ENCODE measurements around the gene SAMD11. TPM values are rescaled to one million over a fixed set of nuclear protein-coding genes. Genes with fewer than 3 reads are reported as not detected.

Gene SAMD11
- total and polyA plus RNA-seq, 8 donors, result 3.5 to 23.3 (median 4.6) TPM; not detected in 1

DNA sequence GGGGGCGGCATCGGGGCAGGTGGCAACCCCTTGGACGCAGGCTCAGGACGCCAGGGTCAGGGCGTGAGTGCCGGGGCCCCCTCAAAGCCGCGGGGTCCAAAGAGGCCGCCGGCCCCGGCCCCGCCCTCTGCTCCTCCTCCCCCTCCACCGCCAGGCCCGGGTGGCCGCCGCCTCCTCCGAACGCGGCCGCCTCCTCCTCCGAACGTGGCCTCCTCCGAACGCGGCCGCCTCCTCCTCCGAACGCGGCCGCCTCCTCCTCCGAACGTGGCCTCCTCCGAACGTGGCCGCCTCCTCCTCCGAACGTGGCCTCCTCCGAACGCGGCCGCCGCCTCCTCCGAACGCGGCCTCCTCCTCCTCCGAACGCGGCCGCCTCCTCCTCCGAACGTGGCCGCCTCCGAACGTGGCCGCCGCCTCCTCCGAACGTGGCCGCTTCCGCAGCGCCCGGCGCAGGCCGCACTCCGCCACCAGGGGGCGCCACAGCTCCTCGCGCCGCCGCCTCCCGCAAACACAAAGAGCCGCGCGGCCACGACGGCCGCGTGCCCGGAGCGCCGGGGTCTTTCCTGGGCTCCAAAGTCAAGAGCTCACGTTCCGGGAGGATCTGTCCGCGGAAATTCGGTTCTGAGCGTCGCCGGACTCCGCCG lies 19.3 kb upstream of the SAMD11 start:
- 0 to 6% (median 2%) methylated on average over 24 to 89 of the region's 91 CpGs for WGBS, 5 donors
- TF ChIP-seq EP300 (IDR thresholded peaks at IDR 0.05) (no peak), POLR2A (IDR thresholded peaks at IDR 0.05) (no peak), POLR2AphosphoS5 (IDR thresholded peaks at IDR 0.05) (peak in 2 of 3 donors; percentile 21 to 71)
- TF ChIP-seq, protein P1, sequence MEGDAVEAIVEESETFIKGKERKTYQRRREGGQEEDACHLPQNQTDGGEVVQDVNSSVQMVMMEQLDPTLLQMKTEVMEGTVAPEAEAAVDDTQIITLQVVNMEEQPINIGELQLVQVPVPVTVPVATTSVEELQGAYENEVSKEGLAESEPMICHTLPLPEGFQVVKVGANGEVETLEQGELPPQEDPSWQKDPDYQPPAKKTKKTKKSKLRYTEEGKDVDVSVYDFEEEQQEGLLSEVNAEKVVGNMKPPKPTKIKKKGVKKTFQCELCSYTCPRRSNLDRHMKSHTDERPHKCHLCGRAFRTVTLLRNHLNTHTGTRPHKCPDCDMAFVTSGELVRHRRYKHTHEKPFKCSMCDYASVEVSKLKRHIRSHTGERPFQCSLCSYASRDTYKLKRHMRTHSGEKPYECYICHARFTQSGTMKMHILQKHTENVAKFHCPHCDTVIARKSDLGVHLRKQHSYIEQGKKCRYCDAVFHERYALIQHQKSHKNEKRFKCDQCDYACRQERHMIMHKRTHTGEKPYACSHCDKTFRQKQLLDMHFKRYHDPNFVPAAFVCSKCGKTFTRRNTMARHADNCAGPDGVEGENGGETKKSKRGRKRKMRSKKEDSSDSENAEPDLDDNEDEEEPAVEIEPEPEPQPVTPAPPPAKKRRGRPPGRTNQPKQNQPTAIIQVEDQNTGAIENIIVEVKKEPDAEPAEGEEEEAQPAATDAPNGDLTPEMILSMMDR (IDR thresholded peaks at IDR 0.05), result peak in 5 of 7 experiments; percentile 30 to 99 (median 95)
- Histone ChIP-seq H3K4me3 (peak overlapping the region; percentile 31 to 55 (median 46)), H3K27me3 (peaks cover 0 to 45% (median 8%) of the 10 kb centered on the region in 3 donors), H3K27ac (peak overlapping the region in 3 of 5 donors; percentile 5 to 64 (median 26)), H3K9me3 (no peaks in the 10 kb centered on the region), H3K36me3 (no peaks in the 10 kb centered on the region), H3K4me1 (peaks cover 22 to 39% (median 30%) of the 10 kb centered on the region in 4 donors)
- intact Hi-C loops (cut with DNase I; ENCODE audit: low total_unique reads), result loop anchor here (5.0 kb wide), 1 partner anchor 38 kb away; no protein-coding TSS in a partner anchor
- DNase-seq, result peak; percentile 87 to 96

DNA sequence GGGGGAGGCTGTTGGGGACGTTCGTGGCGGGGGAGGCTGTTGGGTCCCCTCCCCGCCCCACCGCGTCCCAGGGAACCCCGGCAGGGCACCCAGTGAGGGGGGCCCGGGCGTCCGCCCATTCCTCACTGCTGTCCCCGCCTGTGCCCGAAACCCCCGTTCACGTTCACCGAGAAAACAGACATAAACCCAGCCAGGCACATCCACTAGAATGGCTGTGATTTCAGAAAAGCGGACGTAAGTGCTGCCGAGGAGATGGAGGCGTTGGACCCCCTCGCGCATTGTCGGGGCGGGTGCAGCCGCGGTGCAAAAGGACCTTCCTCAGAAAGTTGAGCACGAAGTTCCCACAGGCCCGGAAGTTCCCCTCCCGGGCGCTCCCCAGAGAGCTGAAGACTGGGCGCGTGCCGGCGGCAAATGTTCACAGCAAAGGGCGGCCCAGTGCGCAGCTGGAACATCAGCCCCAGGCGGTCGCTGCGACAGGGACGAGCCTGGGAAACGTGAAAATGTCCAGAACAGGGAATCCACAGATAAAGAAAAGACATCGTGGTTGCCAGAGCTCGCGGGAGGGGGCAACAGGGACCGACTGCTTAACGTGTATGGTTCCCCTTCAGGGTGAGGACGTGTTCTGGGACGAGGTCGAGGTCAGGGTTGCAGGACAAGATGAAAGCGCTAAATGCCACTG lies 18.5 kb upstream of the SAMD11 start:
- DNase-seq, result peak; percentile 35 to 83
- H3K27me3 ChIP-seq, result peaks cover 0 to 46% (median 14%) of the 10 kb centered on the region in 3 donors
- H3K4me1 ChIP-seq, result peaks cover 27 to 46% (median 36%) of the 10 kb centered on the region in 4 donors
- TF ChIP-seq EP300 (IDR thresholded peaks at IDR 0.05), result no peak
- TF ChIP-seq, protein P1 (IDR thresholded peaks at IDR 0.05), result no peak
- TF ChIP-seq POLR2A (IDR thresholded peaks at IDR 0.05), result no peak
- no peak for TF ChIP-seq POLR2AphosphoS5 (IDR thresholded peaks at IDR 0.05)
- no peaks in the 10 kb centered on the region for H3K36me3 ChIP-seq
- H3K4me3 ChIP-seq, result peak overlapping the region; percentile 31 to 55 (median 46)
- no peaks in the 10 kb centered on the region for H3K9me3 ChIP-seq
- H3K27ac ChIP-seq, result peak overlapping the region in 2 of 5 donors; percentile 26 to 64
- intact Hi-C loops (cut with DNase I; ENCODE audit: low total_unique reads), result no loop called here
- WGBS, 5 donors, result 8 to 18% (median 9%) methylated on average over 30 to 49 of the region's 49 CpGs

DNA sequence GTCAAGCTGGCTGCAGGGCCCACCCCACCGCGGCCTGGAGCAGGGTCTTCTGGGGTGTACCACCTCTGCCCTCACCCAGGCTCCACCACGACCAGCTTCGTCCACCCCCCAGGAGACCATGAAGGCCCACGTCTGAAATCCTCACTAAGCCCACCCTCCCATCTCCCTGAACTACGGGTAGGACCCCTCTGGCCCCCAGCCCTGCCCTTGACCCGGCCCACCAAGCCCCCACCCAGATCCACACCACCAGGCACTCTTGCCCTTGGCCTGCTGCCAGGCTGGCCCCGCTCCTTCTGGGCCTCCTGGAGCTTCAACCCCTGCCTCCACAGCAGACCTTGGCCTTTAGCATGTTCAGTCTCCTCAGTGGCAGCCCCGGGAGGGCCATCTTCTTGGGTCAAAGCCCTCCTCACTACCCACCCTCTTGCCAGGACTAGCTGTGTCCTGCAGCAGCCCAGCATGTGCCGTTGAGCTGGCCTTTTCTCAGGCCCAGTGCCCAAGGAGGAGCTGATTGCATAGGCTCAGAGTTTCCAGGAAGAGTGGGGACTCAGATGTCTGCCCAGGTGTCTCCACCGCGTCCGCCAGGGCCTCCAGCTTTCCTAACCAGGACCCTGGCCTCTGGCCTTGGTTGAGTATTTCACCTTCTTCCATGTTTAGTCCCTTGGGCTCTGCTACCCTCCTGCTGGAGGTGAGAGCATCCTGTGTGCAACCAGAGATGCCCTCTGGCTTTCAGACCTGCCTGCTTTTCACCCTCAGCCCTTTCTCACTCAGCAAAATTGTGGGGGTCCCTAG lies 17.7 kb upstream of the SAMD11 start:
- H3K36me3 ChIP-seq, result no peaks in the 10 kb centered on the region
- WGBS, 5 donors, result 53 to 63% (median 57%) methylated on average over 13 of the region's 13 CpGs
- intact Hi-C loops (cut with DNase I; ENCODE audit: low total_unique reads), result no loop called here
- H3K4me1 ChIP-seq, result peaks cover 34 to 54% (median 44%) of the 10 kb centered on the region in 4 donors
- TF ChIP-seq EP300 (IDR thresholded peaks at IDR 0.05), result no peak
- no peak for TF ChIP-seq POLR2AphosphoS5 (IDR thresholded peaks at IDR 0.05)
- no peak overlapping the region for H3K4me3 ChIP-seq
- H3K9me3 ChIP-seq, result no peaks in the 10 kb centered on the region
- DNase-seq, result peak; percentile 27 to 40
- H3K27ac ChIP-seq, result no peak overlapping the region
- H3K27me3 ChIP-seq, result peaks cover 0 to 54% (median 18%) of the 10 kb centered on the region in 3 donors

DNA sequence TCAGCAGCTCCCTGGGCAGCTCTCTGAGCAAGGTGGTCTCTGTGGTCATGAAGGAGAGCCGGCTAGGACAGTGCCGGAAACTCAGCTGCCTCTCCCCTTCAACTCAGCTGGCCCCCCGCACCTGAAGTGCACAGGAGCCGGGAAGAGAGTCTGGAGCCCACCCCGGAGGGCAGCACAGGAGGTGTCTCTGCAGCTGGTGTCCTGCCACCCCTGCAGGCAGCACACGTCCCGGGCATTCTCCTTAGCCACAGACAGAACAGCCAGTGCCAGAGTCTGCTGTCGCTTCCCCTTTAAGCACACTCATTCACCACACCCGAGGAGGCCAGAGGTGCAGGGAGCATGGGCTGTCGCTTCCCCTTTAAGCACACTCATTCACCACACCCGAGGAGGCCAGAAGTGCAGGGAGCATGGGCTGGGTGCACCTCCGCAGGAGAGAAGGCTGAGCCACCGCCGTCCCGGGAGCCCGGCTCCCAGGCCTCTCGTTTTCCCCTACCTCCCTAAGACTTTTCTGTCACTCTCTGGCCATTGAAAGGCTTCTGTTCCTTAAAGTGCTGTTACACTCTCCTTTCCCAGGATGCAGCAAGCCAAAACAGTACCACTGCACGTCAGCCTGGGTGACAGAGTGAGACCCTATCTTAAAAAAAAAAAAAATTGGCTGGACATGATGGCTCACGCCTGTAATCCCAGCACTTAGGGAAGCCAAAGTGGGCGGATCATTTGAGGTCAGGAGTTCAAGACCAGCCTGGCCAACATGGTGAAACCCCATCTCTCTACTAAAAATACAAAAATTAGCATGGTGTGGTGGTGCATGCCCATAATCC lies 16.9 kb upstream of the SAMD11 start:
- H3K27me3 ChIP-seq, result peaks cover 0 to 58% (median 18%) of the 10 kb centered on the region in 3 donors
- no peaks in the 10 kb centered on the region for H3K36me3 ChIP-seq
- no peaks in the 10 kb centered on the region for H3K9me3 ChIP-seq
- H3K4me3 ChIP-seq, result no peak overlapping the region
- peak; percentile 72 to 80 for DNase-seq
- TF ChIP-seq, protein P1 (IDR thresholded peaks at IDR 0.05), result no peak
- TF ChIP-seq EP300 (IDR thresholded peaks at IDR 0.05), result no peak
- no peak for TF ChIP-seq POLR2AphosphoS5 (IDR thresholded peaks at IDR 0.05)
- TF ChIP-seq POLR2A (IDR thresholded peaks at IDR 0.05), result no peak
- WGBS, 5 donors, result 11 to 47% (median 34%) methylated on average over 12 to 20 of the region's 20 CpGs
- intact Hi-C loops (cut with DNase I; ENCODE audit: low total_unique reads), result no loop called here
- peak overlapping the region in 1 of 5 donors; percentile 39 for H3K27ac ChIP-seq
- H3K4me1 ChIP-seq, result peaks cover 37 to 60% (median 51%) of the 10 kb centered on the region in 4 donors
